Cerebellar cortex (tissue), 1 donor: ENCODE measurements around the gene UPK2.

Source experiments
- DNase-seq: peaks from one replicate; pipeline ENCODE4 v3.0.0-alpha.2; 2015; ENCODE audit warnings: low spot score

UPK2 gene

DNA sequence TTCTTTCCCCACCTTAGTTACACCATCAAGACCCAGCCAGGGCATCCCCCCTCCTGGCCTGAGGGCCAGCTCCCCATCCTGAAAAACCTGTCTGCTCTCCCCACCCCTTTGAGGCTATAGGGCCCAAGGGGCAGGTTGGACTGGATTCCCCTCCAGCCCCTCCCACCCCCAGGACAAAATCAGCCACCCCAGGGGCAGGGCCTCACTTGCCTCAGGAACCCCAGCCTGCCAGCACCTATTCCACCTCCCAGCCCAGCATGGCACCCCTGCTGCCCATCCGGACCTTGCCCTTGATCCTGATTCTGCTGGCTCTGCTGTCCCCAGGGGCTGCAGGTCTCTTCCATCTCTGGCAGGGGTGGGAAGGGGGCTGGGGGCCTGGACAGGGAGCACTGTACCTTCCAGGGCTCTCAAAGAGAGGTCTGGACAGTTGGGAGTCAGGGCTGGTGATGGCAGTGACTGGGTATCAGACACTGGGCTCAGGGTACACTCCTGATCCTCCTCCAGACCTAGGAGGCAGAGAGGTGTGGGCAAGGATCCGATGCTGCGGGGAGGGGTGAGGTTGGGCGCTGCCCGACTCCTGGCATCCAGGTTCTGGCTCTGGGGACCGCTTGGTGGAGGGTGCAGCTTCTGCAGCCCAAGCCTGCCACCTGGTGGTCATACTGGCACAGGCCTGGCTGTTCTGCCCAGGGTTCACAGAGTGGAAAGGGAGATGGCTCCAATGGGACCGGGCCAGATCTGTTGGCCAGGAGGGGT is at the start of gene UPK2:
TSS of gene UPK2 (plus strand) at position 205 of the 753 bp plus-strand sequence. CDS start at position 258, 53 bp downstream.
- DNase-seq, result peak; percentile 91

DNA sequence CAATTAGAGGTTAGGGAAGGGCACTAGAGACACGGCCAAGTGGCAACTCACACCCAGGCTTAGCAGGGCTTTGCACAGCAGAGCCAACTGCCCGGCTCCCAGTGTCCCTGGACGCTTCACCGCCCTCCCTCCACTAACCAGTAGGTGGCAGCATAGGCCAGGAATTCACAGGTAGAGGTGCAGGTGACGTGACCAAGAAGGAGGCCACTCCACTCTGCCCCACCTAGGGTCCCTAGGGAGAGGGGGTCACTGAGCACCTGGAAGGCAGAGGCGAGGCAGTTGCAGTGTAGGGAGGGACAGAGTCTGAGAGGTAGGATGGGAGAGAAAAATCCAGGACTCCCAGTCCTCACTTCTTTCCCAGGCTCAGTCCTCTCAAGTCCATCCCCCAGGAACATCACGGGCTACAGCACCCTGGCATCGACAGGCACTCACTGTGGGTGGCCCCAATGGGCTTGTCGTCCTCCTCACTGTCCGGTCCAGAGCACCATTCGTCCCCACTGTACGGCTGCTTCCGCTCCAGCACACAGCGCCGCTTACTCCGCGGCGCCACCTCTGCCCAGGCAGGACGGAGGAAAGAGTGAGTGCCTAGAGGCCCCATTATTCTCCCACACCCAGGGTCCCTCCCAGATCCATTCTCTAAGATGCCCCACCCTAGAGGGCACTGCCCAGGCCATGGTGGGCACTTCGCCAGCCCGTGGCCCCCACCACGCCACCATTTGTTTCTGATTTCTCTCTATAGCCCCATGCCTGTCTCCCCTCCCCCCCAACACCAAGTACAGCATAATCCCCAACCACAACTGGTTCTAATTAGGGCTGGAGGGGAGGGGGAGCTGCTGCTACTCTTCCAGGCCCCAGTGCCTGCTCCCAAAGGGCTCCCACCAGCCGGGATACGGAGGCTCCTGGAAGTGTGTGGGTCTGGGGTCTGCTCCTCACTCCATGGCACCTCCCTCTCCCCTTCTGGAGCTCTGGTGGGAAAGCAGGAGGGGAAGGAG is 48.8 kb upstream of the UPK2 start:
- peak; percentile 93 for DNase-seq

DNA sequence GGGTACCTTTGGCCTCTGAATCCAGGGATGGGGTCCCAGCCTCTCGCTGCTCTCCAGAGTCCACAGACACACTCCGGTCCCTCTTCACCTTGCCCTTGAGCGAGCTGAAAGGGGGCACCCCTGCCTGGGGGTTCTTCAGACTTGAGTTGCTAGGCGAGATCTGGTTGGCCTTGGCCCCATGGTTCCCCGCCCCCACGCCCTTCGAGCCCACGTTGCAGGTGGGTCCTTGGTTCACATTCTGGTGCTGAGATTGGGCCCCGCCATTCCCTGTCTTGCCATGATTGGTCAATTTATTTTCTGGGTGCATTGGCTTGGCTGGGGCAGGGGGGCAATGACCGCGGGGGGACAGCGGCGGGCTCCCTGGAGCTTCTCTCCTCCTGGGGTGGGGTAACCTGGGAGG is 47.8 kb upstream of the UPK2 start:
- no peak for DNase-seq

DNA sequence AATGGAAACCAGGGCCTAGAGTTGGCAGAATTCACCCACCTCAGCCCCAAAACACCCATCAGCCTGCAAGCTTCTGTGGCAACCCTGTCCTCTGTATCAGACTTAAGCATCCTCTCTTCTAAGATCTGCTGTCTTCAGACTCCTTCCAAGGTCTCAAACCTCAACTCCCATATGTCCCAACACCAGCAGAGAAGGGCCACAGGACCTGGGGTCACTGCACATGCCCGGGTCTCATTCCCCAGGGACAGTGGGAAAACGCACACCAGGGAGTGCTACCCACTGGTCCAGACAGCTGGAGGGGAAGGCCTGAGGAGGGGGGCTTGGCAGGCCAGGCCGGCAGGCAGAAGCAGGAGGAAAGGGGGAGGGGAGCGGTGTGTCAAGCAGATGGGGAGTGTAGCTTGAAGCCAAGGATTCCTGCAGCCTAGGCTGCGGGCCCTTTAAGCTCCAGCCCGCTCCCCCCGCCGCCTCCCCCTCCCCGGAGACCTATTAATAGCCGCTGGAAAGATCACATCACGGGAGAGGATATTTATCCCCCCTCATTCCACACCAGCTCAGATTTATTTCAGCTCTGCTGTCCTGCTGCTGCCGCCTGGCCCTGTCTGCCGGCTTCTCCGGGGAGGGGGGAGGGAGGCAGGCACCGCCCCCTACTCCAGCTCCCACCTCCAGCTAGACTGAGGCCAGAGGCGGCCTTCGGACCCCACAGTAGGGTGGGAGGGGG is 47.0 kb upstream of the UPK2 start:
- DNase-seq, result peak; percentile 91

DNA sequence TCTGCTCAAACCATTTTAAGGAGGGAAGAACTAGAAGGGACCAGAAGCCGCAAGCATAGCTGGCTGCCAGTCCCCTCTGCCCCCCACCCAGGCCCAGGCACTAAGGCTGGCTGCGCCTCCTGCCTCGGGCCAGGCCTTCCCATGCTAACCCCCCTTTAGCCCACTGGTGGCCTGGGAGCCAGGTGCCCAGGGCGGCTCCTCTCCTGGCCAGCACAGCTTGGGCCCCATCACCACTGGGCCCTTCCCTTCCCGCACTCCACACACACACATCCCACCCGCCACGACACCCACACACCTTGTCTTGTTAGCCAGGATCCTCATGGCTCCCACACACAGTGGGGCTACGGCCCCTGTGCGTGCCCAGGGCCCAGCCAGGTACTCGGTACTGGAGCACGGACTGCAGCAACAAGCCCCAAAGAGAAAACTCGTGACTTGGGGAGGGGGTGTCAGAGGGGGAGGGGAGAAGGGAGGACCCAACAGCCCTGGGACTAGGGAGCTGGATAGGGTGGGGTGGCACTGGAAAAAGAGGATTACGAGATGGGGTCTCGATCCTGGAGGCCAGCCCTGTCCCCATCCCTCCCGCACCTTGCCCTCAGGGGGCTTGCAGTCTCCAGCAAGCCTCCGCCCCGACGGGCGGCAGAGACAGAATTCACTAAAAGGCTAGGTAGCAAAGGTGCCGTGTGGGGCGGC is 46.3 kb upstream of the UPK2 start:
- peak; percentile 30 for DNase-seq

DNA sequence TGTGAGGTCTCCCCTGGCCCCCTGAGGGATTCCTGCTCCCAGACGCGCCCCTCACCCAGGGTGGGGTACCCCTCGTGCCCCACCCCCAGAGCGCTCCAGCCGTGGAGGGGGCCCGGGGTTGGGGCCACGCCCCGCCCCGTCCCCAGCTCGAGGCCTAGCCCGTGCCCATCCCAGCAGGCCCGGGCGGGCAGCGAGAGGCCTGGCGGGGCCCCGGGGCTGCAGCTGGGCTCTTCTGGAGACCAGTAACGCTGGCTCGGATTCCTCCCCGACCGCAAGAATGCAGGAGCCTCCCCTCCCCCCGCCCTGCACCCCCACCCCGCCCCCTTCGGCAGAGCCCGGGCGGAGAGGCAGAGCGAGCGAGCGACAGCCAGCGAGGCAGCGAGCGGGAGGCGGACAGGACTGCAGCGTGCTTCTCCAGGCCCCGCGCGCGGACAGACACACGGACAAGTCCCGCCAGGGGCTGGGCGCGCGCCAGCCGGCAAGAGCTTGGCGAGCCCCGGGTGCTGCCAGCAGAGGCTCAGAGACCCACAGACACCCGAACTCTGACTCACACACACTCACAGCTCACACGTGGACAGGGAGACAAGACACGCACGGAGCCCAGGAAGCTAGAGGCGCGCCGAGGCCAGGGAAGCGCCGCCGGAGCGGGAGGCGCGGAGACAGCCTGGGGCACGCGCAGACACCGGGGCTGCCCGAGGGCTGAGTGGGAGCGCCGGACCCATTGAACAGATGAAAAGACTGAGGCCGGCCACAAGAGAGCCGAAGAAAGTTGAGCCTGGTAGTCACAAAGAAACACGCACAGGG is 45.6 kb upstream of the UPK2 start:
- peak; percentile 50 for DNase-seq

DNA sequence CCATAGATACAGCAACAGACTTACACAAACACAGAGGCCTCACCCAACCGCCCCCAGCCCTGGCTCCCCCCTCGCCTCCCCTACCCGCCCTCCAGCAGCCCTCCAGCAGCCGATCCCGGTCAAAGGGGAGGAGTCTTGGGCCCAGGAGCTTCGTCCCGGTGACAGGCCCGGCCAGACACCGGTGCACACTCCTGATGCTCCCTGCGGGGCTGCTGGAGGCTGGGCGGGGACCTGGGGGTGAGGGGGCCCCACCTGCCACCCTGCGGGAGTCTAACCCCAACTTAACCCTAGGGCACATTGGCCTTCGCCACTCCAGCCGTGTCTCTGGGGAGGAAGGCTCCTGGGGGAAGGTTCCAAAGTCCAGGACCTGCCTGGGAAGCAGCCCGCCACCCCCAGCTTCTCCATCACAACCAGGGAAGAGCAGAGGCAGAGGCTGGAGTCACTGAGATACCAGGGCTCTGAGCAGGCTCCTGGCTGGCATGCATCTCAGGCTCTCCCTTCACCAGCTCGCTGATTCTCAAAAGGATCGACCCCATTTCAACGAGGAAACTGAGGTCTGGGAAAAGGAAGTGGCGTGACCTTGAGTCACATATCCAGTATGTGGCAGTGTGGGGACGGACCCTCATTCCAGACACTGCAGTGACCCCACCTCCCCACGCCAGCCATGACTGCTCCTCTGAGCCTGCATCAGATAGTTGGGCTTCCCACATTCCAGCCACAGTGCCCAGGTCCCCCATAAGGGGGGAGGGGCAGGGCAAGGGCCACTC is 44.8 kb upstream of the UPK2 start:
- DNase-seq, result peak; percentile 39

DNA sequence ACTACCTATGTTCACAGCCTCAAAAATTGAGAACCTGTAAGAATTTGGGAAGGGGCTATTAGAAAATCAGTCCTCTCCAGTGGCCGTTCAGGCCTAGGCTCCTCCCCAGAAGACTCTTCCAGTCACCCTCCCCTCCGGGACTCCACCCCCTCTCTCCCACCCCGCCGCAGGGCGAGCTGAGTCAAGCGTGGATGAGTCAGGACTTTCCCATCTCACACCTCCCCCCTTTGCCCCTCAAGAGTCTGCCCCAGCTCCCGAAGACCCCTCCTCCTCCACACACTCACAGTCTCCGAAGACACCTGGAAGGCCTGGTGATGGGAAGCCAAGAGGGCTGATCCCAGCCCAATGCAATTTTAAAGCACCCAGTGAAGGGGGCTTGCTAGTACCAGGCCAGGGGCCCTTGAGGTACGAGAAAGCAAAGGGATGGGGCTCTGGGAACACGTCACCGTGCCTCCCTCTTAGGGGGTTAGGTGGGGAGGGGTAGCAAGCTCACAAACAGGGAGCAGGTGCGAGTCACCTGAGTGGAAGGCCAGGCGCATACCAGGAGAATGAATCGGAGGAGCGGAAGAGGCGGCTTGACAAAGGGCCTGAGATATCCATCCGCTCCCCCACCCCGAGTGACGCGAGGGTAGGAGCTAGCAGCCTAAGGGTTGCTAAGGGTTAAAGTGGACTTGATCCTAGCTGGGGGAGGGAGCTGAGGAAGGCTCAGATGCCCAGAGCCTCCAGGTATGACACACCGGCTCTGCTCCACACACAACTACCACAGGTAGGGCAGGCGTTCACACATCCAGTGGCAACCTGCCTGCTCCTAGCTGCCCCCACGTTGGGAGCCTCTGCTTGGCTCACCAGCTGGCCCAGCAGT is 44.0 kb upstream of the UPK2 start:
- DNase-seq, result peak; percentile 84

DNA sequence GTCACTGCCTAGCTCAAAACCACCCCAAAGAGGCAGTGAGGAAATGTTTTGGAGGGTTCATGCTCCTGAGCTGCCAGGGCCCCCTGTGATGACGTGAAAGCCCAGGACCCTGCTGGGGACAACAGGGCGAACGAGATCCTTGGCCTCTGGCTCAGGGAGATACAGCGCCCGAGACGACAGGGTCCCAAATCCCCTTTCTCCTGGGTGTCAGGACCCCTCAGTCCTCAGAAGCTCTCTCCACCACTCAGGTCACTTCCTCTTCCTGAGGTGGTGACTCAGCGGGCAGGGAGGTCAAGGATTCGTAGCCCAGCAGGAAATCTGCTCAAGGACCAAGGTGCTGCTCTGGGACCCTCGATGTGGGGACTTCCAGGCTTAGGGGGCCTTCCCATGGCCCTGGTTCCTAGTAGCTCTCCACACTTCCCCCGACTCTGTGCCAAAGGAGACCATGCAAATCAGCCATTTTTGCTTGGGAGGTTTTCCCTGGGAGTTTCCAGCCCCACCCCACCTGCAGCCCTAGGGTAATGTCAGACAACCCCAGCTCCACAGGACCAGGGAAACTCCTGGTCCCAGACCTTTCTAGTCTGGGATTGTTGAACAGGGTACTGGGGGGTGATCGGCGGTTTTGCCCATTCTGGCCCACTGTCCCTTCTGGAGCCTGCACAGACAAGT is 43.2 kb upstream of the UPK2 start:
- DNase-seq, result peak; percentile 41

DNA sequence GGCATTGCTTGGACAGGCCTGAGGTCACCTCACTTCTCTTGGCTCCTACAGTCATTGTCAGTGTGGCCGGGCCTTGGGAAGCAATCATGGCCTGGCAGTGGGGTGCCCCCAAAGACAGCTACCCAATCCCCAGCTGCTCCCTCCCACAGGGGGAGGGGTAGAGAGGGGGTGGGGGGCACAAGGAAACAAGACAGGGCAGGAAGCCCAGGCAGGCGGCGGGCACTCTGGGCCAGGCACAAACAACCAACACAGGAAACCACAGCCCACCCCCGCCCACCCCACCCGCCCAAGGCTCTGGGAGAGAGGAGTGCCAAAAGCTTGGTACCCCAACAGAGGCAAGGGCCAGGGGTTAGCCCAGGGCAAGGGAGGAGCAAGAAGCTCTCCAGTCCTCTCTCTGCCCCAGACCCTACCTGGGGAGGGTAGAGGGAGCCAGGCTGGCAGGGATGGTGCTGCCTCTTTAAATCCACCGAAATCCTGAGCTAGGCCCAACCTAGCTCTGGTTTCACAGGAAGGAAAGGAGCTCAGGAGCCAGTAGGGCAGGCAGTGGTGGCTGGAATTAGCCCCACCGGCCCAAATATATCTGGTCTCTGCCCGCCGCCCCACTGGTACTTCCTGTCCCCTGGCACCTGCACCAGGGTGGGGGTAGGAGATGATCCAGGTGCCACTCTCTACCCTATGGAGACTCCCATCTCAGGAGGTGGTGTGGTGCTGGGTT is 42.5 kb upstream of the UPK2 start:
- peak; percentile 36 for DNase-seq

DNA sequence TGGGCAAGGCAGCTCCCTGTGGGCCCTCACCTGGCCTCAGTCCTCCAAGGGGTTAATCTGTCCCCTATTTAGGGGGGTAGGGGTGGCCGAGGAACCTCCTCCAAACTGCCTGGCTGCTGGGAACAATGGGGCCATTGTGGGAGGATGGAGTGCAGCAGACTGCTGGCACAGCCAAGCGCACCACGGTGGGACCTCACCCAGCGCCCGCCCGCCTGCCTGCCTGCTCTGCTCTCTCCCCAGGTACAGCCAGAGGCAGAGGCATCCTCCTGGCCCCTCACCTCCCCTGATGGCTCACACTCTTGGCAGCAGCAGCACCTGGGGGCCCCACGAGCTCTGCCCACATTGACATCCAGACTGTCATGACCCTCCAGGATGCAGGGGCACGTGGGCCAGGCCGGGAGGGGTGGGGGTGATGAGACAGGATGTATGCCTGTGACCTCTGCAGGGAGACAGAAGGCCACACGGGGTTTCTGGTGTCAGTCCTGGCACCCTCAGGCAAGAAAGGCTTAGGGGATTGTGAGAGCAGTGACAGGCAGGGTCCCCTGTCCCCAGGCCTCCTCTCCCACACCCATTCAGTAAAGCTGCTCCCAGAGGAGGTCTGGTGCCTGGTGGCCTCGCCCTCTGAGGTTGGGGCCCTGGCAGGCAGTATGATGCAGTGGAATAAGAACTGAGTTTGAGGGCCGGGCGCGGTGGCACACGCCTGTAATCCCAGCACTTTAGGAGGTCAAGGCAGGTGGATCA is 41.8 kb upstream of the UPK2 start:
- peak; percentile 42 for DNase-seq

DNA sequence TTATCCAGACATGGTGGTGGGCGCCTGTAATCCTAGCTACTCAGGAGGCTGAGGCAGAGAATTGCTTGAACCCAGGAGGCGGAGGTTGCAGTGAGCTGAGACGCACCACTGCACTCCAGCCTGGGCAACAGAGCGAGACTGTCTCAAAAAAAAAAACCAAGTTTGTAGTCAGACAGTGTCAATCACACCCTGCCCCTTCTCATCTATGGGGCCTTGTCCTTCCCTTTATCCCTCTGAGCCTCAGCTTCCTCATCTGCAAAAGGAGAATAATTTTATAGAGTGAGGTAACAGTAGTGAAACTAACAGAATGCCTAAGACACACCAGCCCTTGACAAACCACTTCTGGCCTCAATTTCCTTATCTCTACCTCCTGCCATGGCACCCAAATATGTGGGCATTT is 41.1 kb upstream of the UPK2 start:
- DNase-seq, result no peak

DNA sequence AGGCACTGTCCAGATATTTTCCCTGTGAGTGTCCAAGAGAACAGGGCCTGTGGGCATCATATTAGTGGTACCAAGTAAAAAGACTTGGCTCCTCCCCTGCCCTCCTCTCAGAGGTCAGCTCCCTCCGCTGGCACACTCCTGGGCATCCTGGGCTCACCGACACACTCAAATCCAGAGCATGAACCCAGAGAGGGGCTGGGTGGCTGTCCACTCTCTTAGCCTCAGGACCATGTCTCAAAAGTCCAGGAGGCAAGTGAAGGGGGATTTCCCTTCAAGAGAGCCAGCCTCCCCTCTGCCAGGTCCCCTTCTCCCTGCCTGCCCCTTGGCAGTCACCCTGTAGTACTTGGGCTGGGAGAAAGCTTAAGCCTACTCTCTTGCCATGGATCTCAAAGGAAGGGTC is 40.7 kb upstream of the UPK2 start:
- DNase-seq, result no peak

DNA sequence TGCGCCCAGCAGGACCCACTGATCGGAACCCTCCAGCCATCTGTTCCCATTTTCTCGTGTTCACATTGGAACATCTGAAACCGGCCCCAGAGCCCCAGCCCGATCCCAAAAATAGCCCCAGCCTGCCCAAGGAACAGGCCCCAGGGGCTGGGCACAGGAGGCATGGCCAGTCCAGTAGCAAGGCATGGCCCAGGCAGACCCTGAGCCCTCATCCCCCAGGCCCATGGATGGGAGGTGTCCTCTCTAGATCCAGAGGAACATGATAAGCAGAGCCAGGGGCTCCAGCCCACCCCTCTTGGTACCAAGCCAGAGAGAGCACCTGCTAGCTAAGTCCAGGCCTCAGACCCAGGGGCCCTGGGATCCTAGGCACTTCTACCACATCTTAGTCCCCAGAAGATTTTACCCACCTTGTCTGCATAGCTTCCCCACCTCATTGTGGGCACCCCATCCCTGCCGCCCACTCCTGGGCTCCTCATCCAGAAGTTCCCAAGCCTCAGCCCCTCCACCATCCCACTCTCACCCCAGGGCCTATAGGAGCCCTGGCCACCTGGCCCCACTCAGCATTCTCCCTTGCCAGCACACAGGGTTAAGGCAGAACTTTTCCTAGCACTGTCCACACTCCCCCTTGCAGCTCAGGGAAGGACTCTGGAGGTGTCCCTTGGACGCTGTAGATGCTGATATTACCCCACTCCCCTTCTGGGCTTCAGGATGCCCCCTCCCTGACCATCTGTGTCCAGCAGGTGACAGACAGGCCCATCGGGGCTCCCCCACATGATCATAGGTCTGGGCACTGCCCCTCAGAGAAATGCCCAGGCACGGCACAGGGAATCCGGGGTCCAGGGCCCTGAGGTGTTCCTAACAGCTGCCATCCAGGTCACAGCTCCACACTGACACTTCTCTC is 39.9 kb upstream of the UPK2 start:
- DNase-seq, result peak; percentile 75

DNA sequence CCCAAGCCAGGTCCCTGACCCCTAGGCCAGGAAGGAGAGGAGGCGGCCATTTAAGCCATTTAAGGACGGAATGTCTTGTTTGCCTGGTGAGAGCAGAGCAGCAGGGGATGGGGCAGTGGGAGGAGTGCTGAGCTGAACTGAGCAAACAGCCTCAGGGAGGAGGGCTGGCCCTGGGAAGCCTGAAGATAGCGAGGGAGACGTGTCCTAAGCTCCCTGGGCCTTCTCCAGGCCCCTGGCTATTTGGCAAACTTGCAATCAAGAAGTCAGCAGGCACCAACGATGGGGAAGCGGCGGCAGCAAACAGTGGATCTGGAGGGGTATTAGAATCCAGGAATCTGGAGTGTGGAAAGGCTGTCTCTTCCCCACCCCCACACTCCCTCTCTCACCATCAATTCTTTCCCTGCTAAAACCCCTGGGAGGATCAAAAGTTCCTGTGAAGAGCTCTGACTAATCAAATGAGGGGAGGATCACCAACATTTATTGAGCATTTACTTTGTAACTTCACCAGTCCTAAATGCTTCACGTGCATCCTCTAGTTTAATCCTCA is 39.2 kb upstream of the UPK2 start:
- DNase-seq, result peak; percentile 65
